Tongue (tissue), 2 donors: ENCODE results near the gene PNLDC1. TPM values are rescaled to one million over a fixed set of nuclear protein-coding genes. Genes with fewer than 3 reads are reported as not detected.

Source experiments
- DNase-seq: peaks from one replicate; pipeline ENCODE4 v3.0.0-alpha.2; 2015
- total RNA-seq: library from RNA; depleted of rRNA; stranded (reverse); fragments of >200 nt; gene quantifications from one replicate; pipeline ENCODE4 v1.2.3, GENCODE V29; 2014

PNLDC1 gene, protein sequence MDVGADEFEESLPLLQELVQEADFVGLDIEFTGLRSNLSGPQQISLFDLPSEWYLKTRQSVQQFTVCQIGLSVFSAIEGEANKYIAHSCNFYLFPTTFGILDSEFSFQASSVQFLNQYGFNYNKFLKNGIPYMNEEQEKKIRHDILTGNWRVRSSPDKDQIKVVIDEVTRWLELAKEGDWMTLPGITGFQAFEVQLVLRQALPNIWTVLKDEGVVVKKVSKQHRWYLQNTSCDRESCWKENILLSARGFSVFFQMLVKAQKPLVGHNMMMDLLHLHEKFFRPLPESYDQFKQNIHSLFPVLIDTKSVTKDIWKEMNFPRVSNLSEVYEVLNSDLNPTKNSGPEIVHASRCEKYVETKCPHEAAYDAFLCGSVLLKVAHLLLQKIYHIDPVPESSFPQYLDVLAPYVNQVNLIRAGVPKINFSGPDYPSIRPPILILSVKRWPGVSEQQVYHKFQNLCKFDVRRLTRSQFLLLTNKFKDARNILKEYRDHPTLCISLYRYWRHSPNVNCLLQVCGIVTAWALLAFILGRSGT
- 0.82 TPM for total RNA-seq

DNA sequence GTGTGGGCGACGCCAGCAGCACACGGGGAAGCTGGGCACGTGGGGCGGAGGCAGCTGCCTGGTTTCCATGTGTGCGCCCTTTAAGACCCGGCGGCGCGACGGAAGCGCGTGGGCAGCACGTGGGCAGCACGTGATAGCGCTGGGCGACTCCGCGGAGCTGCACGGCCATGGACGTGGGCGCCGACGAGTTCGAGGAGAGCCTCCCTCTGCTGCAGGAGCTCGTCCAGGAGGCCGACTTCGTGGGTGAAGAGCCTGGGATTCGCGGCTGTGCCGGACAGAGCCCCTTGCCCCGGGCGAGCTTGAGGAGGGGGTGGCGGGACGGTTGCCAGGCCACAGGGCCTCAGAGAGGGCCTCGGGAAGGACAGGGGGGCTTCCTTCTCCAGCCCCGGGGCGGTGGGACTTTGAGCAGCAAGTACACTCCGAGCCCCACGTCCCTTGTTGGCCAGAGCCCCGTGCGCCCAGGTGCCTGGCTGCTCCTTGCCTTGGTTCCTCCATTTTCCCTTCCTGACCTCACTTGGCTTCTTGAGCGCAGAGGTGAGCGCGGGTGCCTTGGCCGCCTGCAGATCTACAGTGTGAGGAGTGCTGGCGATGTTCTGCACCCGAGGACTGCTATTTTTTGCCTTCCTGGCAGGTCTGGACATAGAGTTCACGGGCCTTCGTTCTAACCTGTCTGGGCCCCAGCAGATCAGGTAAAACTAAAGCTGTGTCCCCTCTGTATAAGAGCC, at the start of gene PNLDC1:
Gene PNLDC1 (plus strand): TSS at position 136 of the 725 bp plus-strand sequence. CDS start 32 bp downstream, at position 168.
- no peak for DNase-seq

DNA sequence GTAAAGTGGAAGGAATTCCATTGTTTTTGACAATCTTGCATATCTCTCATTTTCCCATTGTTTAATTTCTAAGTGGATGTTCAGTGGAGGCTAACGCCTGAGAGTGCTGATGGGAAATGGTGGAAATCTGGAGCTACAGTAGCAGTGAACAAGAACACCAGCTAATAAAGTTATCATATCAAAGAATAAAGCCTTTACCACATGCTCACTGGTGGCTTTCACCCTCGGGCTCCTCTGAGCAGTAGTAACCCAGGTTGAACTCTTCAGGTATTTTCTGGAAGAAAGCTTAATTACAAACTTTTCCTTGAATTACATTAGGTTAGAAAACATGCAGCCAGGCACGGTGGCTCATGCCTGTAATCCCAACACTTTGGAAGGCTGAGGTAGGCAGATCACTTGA, 48.6 kb upstream of the PNLDC1 start:
- no peak for DNase-seq

DNA sequence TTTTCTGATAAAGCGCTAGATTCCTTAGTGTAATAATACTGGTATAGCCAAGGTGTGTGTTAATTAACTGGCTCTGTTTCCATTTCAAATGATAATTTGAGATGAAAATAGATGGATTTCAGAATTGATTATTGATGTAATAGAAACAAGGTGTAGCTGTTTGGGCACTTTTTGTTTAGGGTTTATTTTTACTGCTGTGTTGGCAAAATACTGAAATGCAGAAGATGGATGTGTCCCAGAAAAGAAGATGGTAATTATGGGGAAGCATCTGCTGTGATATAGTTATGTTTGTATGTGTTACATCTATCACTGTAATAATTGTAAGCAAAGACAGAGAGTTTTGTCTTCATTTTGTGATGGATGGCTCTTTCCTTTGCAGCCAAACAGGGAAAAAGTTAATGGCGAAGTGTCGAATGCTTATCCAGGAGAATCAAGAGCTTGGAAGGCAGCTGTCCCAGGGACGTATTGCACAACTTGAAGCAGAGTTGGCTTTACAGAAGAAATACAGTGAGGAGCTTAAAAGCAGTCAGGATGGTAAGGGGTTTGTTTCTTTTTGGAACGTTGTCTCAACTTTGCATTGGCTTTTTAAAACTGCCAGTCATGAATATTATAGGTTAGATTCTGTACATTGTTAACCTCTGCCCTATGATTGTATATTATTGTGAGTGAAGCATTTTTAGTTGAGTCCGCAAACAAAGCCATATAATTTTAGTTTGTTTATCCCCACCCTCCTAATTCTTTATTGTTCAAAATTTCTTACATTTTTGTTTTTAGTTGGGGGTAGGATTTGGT, 46.8 kb upstream of the PNLDC1 start:
- no peak for DNase-seq

DNA sequence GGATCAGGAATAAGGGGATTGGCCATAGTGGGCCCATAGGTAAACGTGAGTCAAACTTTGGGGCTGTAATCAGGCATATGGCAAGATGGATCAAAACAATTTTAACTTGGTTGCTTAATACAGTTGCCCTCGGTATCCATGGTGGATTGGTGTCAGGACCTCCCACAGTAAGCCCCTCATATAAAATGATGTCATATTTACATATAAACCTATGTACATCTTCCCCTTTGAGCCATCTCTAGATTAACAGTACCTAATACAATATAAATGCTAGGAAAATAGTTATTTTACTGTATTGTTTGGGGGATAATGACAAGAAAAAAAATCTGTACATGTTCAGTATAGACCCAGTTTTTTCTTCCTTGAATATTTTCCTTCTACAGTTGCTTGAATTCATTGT, 45.7 kb upstream of the PNLDC1 start:
- DNase-seq, result no peak

DNA sequence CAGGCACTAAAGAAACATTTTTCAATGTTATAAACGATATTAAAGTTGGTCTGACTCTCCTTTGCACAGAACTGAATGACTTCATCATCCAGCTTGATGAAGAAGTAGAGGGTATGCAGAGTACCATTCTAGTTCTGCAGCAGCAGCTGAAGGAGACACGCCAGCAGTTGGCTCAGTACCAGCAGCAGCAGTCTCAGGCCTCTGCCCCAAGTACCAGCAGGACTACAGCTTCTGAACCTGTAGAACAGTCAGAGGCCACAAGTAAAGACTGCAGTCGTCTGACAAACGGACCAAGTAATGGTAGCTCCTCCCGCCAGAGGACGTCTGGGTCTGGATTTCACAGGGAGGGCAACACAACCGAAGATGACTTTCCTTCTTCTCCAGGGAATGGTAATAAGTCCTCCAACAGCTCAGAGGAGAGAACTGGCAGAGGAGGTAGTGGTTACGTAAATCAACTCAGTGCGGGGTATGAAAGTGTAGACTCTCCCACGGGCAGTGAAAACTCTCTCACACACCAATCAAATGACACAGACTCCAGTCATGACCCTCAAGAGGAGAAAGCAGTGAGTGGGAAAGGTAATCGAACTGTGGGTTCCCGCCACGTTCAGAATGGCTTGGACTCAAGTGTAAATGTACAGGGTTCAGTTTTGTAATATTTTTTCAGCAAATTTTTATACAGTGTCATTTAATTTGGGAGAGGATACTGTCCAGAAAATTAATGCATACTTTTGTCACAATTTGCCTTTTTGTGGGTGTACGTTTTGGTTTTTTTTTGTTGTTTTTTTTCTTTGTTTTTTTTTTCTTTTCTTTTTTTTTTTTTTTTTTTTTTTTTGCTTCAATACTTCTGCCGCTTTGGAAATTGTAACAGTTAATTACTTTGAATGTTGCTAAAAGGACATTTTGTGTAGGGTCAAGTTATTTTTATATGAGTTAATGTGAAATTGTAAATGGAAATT, 44.8 kb upstream of the PNLDC1 start:
- DNase-seq, result peak; percentile 26

DNA sequence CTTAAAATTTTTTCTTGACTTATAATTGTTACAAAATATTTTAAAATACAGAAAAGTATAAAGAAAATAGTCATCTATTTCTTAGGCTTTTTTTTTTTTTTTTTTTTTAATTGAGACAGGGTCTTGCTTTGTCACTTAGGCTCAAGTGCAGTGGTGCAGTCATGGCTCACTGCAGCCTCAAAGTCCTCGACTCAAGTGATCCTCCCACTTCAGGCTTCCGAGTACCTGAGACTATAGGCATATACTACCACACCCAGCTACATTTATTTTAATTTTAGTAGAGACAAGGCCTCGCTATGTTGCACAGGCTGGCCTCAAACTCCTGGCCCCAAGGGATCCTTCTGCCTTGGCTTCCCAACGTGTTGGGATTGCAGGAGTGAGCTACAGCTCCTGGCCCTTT, 43.6 kb upstream of the PNLDC1 start:
- no peak for DNase-seq

DNA sequence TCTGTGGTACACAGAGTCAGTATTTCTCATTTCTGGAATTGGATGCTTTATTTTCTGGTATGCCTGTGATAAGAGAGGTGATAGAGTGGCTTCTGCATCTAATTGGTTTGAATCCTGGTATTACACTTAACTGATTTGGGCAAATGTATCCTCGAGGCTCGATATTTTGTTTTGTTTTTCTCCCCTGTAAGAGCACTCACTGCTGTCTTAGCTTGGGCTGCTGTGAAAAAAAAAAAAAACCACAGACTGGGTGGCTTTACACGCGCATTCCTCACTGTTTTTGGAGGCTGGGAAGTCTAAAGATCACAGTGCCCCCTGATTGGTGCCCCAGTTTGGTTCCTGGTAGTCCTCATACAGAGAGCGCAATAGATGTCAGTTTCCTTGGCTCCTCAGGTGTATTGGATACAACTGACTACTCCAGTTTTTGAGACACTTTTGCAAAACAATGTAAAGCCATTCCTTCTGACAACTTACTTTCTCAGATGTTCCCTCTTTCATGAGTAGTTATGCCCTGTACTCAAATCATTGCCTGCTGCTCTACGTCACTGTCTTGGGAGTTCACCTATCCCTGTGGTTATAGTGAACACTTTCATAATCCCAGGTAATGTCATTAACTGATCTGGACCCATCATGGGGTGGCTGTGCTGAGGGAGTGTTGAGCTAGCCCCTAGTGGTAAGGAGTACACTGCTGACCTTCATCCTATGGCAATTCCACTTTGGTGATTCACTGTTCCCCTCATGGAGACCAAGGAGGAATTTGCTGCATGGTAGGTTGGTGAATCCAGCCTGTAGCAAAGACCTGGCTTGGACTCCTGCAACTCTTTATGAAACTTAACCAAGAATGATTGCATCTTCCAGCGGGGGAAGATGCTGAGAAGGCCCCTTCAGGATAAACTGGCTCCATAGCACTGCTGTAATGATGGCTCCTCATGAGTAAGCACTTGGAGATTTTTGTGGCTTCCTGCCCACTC, 41.8 kb upstream of the PNLDC1 start:
- DNase-seq, result no peak

DNA sequence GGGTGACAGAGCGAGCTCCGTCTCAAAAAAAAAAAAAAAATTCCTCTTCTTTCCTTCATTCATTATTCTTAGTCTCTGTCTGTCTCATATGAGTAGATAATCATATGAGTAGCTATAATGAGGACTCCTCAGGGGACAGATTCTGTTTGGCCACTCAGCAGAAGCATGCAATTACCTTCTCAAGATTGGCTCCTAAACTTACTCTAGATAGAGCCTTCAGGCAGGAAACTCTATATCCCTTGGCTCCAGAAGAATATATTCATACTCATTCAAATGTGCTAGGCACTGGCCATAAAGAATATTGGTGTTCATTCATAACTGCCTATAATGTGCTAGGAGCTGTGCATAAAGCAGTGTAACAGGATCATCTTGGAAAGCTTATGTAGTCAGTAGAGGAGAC, 40.4 kb upstream of the PNLDC1 start:
- no peak for DNase-seq

DNA sequence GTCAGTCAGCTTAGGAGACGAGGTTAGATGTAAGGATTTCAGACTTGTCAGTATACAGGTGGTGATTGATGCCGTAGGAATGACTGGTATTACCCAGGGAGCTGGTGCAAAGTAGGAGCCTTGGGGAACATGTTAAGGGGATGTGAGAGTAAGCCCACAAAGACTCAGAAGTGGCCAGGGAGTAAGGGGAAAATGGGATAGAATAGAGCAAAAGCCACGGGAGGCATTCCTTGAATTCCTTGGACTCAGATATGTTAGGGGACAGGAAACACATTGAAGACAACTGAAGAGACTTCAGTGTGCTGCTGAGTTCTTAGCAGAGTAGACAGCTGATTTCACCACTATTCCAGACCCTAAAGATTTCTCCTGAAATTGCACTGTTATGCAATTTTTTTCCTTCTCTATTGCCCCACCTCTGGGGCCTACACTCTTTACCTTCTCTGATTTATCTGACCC, 39.4 kb upstream of the PNLDC1 start:
- DNase-seq, result no peak

DNA sequence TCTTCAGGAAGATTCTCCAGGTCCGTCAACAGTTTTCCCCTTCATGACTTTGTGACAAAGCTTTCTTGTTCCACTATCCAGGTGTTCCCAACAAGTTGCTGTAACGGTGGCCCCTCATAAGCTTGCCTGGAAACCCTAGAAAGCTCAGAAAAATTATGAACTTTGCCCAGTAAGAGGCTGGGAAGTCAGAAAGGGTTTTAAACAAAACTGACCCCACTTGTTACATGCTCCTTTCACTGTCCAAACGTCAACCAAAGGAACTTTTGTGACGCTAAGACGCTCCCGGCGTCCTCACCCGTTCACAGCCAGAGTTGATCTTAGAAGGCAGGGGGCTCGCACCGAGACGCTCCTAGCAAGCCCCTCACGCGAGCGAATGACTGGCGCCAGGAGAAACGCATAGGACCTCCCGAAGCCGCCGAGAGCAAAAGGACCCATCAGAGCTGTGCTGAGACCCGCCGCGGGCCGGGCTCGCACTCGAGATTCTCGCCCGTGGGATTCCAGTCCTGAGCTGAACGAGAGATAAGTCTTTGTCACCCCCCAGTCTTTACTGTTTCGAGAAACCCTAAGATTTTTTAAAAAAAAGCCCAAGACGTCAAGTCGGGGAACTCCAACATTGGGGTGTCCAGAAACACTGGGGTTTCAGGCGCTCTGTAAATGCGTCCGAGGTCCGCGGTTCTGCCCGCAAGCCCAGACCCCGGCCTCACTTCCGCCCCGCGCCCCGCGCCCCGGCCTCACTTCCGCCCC, 38.8 kb upstream of the PNLDC1 start:
- DNase-seq, result no peak

DNA sequence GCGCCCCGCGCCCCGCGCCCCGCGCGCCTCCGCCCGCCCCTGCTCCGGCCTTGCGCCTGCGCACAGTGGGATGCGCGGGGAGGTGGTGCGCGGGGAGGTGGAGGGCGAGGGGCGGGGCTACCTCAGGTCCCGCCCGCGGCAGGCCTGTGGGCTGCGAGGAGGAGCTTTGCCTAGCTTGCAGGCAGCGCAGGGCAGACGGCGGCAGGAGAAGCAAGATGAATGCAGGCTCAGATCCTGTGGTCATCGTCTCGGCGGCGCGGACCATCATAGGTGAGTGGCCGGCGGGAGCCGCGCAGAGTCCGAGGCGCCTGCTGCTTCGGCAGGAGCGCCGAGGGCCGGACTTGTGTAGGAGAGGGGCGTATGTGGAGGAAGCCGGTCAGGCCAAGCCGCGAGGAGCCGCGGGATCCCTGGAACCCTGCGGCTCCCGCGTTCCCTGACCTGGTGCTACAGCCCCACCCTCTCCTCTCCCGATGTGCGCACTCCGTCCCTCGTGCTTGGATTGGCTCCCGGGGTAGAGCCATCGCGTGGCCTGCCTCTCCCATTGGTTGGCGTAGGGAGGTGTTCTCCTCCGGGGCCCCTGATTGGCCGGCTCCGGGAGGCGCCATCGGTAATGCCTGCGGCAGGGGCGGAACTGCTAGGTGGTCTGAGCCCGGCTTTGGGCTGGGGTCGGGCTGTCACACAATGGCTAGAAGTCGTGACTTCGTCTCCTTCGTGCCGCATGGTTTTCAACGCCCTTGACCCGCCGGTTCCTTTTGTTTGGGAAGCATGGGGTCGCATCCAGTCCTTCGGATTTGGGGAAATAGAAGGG, 38.0 kb upstream of the PNLDC1 start, which contains the start of gene ACAT2:
Gene ACAT2 (plus strand): TSS at position 173 of the 808 bp plus-strand sequence. CDS start 43 bp downstream, at position 216.
- DNase-seq, result peak; percentile 98

DNA sequence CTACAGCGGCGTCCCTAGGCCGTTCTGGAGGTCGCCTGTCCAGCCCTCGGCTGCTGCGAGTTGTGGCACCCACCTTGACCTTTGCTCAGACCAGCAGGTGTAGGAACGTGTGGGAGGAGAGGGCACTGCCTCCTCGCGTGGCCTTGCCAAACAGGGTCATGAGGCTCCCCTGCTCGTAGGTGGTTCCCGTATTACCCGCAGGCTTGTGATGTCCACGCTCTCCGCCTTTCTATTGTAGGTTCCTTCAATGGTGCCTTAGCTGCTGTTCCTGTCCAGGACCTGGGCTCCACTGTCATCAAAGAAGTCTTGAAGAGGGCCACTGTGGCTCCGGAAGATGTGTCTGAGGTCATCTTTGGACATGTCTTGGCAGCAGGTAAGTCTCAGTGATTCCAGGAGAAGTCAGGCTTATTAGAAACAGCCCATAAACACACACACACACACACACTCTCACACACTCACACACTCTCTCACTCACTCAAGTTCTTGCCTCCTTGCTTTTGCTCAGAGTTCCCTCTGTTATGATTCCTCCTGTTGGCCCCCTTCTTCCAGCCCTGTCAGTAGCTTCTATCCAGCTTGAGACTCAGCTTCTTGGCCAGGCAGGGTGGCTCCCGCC, 37.3 kb upstream of the PNLDC1 start:
- DNase-seq, result no peak

DNA sequence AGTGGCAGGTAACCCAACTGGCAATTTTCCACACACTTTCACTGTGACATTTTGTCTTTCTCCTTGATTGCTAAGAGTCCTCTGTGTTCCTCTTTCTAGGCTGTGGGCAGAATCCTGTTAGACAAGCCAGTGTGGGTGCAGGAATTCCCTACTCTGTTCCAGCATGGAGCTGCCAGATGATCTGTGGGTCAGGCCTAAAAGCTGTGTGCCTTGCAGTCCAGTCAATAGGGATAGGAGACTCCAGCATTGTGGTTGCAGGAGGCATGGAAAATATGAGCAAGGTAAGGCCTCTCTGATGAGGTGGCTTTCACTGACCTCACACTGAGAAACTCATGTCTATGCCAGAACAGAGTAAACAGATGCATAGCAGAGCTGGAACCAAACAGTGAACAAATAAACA, 33.2 kb upstream of the PNLDC1 start:
- no peak for DNase-seq

DNA sequence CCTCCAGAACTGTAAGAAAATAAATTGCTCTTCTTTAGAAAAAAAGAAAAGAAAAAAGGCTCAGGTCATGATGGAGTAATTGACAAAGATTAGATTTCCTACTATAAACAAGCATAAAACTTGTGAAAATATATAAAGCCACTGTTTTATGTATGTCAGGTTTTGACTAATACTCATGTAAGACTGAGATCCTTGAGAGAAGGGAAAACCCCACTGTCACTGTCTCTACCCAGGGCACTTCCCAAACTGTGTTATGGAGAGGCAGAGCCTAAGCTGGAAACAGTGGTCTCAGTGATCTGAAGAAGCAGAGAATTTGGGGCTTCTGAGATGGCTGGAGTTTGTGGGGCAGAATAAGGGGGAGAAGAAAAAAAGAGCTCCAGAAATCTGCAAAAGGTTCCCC, 30.6 kb upstream of the PNLDC1 start:
- DNase-seq, result no peak

DNA sequence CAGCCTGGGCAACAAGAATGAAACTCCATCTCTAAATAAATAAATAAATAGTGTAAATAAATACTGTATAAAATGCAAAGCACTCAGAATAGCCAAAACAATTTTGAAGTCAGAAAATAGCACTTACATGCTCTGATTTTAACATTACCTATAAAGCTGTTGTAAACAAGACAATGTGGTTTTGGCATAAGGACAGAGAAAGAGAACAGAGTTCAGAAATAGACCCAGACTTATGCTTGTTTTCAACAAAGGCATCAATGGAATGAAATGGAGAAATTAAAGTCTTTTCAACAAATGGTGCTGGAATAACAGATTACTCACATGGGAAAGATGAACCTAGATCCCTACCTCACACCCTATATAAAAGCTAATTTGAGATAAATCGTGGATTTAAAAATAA, 27.9 kb upstream of the PNLDC1 start:
- DNase-seq, result no peak

DNA sequence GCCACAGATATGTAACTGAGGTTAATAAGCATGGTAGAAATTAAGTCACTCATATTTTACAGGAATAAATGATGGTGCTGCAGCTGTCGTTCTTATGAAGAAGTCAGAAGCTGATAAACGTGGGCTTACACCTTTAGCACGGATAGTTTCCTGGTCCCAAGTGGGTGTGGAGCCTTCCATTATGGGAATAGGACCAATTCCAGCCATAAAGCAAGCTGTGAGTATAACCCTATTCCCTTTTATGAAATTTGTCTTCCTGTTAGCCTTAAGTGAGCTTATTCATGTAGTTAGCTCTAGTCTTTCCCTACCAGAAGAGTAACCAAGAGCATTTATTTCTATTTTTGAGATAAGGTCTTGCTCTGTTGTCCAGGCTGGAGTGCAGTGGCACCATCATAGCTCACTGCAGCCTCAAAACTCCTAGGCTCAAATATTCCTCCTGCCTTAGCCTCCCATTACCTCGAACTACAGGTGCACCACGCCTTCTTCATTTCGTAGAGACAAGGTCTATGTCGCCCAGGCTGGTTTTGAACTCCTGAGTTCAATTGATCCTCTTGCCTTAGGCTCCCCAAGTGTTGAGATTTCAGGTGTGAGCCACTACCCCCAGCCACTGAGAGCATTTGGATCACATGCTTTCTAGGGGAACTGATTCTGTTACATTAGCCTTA, 22.7 kb upstream of the PNLDC1 start:
- DNase-seq, result no peak

DNA sequence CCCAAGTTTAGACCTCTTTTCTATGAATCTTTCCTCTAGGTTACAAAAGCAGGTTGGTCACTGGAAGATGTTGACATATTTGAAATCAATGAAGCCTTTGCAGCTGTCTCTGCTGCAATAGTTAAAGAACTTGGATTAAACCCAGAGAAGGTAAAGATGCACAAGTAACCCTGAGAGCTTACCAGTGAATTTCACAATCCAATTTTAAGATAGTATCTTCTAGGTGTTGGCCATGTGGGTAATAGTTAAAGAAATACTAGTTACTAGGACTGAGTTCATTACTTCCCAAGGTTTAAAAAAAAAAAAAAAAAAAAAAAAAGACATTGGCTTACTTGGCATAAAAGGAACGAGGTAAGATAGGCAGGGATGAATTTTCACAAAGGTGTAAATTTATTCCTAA, 21.9 kb upstream of the PNLDC1 start:
- DNase-seq, result no peak
